ENCODE data around the gene FAM111A. TPM values are rescaled to one million over a fixed set of nuclear protein-coding genes. Genes with fewer than 3 reads are reported as not detected.

FAM111A gene
- total and polyA plus RNA-seq, 10 of the 15 experiments (the other 5 are each of a cell fraction or from before 2014, with no cell fraction given) = 26.6 to 95.0 (median 67.5) TPM

DNA sequence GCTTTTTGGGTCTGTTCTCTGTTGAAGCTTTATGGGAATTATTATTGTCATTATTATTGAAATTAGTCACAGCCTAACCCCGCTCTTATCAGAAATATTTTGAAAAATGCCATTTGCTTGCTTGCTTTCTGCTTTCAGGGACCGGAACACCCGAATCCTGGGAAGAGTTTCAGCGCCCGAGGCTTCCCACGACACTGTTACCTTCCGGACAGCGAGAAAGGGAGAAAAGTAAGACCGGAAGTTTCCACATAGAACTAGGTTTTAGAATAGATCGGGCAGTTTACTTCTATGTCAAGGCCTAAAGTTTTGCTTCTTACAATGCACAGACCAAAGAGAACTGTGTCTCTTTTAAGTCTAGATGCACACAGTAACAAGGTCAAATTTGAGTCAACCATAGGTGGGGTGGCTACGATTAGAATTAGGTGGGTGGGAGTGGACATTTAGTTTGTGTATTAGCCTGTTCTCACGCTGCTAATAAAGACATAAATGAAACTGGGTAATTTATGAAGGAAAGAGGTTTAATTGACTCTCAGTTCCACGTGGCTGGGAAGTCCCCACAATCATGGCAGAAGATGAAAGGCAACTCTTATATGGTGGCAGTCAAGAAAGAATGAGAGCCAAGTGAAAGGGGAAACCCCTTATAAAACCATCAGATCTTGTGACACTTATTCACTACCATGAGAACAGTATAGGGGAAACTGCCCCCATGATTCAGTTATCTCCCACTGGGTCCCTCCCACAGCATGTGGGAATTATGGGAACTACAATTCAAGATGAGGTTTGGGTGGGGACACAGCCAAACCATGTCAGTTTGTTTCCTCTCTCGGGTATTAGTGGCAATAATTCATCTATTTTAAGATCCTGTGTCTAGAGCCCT, 57.1 kb downstream of the FAM111A start (continued):
- TF ChIP-seq, protein P1, sequence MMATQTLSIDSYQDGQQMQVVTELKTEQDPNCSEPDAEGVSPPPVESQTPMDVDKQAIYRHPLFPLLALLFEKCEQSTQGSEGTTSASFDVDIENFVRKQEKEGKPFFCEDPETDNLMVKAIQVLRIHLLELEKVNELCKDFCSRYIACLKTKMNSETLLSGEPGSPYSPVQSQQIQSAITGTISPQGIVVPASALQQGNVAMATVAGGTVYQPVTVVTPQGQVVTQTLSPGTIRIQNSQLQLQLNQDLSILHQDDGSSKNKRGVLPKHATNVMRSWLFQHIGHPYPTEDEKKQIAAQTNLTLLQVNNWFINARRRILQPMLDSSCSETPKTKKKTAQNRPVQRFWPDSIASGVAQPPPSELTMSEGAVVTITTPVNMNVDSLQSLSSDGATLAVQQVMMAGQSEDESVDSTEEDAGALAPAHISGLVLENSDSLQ (IDR thresholded peaks at IDR 0.05) = peak; percentile 83
- TF ChIP-seq, protein P2, sequence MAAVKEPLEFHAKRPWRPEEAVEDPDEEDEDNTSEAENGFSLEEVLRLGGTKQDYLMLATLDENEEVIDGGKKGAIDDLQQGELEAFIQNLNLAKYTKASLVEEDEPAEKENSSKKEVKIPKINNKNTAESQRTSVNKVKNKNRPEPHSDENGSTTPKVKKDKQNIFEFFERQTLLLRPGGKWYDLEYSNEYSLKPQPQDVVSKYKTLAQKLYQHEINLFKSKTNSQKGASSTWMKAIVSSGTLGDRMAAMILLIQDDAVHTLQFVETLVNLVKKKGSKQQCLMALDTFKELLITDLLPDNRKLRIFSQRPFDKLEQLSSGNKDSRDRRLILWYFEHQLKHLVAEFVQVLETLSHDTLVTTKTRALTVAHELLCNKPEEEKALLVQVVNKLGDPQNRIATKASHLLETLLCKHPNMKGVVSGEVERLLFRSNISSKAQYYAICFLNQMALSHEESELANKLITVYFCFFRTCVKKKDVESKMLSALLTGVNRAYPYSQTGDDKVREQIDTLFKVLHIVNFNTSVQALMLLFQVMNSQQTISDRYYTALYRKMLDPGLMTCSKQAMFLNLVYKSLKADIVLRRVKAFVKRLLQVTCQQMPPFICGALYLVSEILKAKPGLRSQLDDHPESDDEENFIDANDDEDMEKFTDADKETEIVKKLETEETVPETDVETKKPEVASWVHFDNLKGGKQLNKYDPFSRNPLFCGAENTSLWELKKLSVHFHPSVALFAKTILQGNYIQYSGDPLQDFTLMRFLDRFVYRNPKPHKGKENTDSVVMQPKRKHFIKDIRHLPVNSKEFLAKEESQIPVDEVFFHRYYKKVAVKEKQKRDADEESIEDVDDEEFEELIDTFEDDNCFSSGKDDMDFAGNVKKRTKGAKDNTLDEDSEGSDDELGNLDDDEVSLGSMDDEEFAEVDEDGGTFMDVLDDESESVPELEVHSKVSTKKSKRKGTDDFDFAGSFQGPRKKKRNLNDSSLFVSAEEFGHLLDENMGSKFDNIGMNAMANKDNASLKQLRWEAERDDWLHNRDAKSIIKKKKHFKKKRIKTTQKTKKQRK (IDR thresholded peaks at IDR 0.05; ENCODE audit: low read depth, low read length) = no peak
- TF ChIP-seq, protein P3, sequence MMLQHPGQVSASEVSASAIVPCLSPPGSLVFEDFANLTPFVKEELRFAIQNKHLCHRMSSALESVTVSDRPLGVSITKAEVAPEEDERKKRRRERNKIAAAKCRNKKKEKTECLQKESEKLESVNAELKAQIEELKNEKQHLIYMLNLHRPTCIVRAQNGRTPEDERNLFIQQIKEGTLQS (IDR thresholded peaks at IDR 0.05; ENCODE audit: borderline replicate concordance, extremely low read depth, low read depth, low read length) = no peak
- TF ChIP-seq SUZ12 (IDR thresholded peaks at IDR 0.05; ENCODE audit: unreplicated experiment) (no peak), RAD51 (IDR thresholded peaks at IDR 0.05) (peak; percentile 85), IKZF2 (IDR thresholded peaks at IDR 0.05) (peak; percentile 85 to 90), MTA2 (IDR thresholded peaks at IDR 0.05; ENCODE audit: low read depth) (peak; percentile 99), ESRRA (IDR thresholded peaks at IDR 0.05; ENCODE audit: low read length) (no peak; the same call in 1 of the 2 replicates), NBN (IDR thresholded peaks at IDR 0.05) (peak; percentile 89), WRNIP1 (IDR thresholded peaks at IDR 0.05; ENCODE audit: borderline replicate concordance, low read depth, low read length) (no peak), BMI1 (IDR thresholded peaks at IDR 0.05; ENCODE audit: borderline replicate concordance) (peak; percentile 80; the same call in 1 of the 2 replicates), HCFC1 (IDR thresholded peaks at IDR 0.05; ENCODE audit: low read length) (no peak)
- TF ChIP-seq, protein P4, sequence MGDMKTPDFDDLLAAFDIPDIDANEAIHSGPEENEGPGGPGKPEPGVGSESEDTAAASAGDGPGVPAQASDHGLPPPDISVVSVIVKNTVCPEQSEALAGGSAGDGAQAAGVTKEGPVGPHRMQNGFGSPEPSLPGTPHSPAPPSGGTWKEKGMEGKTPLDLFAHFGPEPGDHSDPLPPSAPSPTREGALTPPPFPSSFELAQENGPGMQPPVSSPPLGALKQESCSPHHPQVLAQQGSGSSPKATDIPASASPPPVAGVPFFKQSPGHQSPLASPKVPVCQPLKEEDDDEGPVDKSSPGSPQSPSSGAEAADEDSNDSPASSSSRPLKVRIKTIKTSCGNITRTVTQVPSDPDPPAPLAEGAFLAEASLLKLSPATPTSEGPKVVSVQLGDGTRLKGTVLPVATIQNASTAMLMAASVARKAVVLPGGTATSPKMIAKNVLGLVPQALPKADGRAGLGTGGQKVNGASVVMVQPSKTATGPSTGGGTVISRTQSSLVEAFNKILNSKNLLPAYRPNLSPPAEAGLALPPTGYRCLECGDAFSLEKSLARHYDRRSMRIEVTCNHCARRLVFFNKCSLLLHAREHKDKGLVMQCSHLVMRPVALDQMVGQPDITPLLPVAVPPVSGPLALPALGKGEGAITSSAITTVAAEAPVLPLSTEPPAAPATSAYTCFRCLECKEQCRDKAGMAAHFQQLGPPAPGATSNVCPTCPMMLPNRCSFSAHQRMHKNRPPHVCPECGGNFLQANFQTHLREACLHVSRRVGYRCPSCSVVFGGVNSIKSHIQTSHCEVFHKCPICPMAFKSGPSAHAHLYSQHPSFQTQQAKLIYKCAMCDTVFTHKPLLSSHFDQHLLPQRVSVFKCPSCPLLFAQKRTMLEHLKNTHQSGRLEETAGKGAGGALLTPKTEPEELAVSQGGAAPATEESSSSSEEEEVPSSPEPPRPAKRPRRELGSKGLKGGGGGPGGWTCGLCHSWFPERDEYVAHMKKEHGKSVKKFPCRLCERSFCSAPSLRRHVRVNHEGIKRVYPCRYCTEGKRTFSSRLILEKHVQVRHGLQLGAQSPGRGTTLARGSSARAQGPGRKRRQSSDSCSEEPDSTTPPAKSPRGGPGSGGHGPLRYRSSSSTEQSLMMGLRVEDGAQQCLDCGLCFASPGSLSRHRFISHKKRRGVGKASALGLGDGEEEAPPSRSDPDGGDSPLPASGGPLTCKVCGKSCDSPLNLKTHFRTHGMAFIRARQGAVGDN (IDR thresholded peaks at IDR 0.05) = peak; percentile 96
- TF ChIP-seq, protein P5, sequence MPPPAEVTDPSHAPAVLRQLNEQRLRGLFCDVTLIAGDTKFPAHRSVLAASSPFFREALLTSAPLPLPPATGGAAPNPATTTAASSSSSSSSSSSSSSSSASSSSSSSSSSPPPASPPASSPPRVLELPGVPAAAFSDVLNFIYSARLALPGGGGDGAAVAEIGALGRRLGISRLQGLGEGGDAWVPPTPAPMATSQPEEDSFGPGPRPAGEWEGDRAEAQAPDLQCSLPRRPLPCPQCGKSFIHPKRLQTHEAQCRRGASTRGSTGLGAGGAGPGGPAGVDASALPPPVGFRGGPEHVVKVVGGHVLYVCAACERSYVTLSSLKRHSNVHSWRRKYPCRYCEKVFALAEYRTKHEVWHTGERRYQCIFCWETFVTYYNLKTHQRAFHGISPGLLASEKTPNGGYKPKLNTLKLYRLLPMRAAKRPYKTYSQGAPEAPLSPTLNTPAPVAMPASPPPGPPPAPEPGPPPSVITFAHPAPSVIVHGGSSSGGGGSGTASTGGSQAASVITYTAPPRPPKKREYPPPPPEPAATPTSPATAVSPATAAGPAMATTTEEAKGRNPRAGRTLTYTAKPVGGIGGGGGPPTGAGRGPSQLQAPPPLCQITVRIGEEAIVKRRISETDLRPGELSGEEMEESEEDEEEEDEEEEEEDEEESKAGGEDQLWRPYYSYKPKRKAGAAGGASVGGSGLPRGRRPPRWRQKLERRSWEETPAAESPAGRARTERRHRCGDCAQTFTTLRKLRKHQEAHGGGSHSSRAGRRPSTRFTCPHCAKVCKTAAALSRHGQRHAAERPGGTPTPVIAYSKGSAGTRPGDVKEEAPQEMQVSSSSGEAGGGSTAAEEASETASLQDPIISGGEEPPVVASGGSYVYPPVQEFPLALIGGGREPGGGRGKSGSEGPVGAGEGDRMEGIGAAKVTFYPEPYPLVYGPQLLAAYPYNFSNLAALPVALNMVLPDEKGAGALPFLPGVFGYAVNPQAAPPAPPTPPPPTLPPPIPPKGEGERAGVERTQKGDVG (CRISPR knock-in tag; IDR thresholded peaks at IDR 0.05) = no peak

All from GM12878 (cell line).